Measurements from ENCODE around the gene CTH.
"Not testable (repeated sequence)": the region's sequence is repeated elsewhere in the genome, so short reads cannot be mapped to it uniquely, and the experiment has no call there.

Gene CTH

DNA sequence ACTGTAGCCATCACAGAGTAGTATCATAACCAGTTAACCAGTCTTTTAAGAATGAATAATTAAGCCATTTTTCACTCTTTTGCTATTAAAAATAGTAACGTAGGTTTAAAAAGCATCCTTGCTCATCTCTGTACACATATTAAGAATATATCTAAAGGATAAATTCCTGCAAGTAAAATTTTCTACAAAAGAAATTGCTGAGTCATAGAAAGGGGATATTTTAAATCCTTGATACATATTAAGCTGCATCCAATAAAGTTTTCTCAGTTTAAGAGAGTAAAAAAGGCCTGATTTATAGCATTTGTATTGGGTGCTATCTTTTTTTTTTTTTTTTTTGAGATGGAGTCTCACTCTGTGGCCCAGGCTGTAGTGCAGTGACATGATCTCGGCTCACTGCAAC is 1.9 kb upstream of the CTH start:
- DNase-seq (ENCODE audit: low read depth): no peak

DNA sequence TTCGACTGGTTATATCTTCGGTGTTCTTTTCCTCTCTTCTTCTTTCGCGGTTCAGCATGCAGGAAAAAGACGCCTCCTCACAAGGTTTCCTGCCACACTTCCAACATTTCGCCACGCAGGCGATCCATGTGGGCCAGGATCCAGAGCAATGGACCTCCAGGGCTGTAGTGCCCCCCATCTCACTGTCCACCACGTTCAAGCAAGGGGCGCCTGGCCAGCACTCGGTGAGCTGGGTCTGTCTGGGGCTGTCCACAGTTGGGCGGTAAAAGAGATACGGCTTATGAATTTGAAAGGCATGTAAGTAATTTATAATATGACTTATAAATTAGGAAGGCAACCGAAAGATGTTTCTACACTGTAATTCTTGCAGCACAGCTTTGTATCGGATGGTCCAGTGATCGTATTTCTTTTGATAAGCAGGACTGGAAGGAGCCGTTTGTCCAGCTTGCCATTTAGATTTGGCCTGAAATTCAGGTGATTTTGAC is 334 bp downstream of the CTH start:
- no peak for DNase-seq (ENCODE audit: low read depth)

DNA sequence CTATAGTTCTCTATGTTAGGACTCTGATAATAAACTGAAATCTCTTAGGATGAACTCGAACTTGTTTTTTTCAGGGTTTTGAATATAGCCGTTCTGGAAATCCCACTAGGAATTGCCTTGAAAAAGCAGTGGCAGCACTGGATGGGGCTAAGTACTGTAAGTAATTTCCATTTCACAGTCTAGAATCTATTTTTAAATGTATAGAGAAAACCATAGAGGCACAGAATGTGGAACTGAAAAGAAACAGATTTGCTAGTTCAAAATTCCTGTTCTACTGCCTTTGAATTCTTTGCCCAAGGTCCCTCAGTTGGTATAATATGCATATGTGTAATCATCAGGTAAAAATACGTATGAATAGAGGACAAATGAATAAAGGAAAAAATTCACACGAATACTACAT is 4.8 kb downstream of the CTH start:
- no peak for DNase-seq (ENCODE audit: low read depth)

- not testable (repeated sequence) for DNase-seq (ENCODE audit: low read depth)
Observed at GRCh38 chr1:70418973-70419734, 8.1 kb downstream of the CTH start.

GRCh38 chr1:70420320-70420719 is 9.3 kb downstream of the CTH start:
- DNase-seq (ENCODE audit: low read depth): no peak

GRCh38 chr1:70426154-70427131 is 15.4 kb downstream of the CTH start:
- no peak for DNase-seq (ENCODE audit: low read depth)

GRCh38 chr1:70427976-70428375 is 16.9 kb downstream of the CTH start:
- DNase-seq (ENCODE audit: low read depth): no peak

DNA sequence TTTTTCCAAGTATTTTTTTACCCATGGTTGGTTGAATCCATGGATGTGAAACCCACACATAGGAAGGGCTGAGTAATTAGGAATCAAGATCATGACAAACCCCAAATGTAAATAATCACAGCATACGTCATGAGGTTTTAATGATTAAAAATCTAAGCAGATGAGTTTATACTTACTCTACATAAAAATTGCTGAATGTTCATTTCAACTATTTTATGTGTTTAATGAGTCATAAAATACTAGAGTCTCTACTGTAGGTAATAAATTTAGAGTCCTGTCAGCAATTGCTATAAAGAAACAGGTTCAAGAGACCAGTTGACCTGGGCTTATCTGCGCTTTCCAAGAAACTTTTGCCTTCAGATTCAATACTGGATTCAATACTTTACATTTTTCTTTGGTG is 18.2 kb downstream of the CTH start:
- no peak for DNase-seq (ENCODE audit: low read depth)

DNA sequence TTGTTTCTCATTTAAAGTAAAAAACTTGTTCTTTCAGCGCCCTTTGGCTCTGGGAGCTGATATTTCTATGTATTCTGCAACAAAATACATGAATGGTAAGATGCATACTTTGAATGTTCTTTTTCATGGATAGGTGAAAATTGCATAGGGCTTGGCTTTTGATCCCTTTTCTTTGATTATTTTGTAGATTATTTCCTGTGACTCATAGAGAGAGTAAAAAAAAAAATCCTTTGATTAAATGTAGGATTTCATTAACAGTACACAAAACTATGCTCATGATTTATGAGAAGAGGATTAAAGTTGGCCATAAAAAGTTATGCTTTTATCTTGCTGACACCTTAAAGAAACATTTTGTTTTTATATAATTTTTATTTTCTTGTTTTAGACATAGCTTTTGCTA is 18.7 kb downstream of the CTH start:
- no peak for DNase-seq (ENCODE audit: low read depth)

DNA sequence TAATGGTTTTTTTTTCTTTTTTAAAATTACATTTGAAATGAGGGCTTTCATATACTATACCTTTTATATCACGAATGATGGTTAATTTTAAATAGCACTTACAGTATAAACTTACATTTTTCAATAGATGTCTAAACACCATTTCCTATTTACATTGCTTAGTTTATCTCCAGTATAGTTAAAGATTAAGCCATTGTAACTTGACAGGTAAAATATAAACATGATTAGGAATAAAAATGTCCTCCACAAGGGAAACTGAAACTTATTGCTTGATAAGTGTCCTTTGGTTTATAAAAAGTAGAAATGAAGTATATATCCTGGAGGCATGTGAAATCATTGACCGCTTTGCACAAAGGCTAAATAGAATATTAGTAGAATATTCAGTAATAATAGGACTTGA is 20.2 kb downstream of the CTH start:
- no peak for DNase-seq (ENCODE audit: low read depth)

- DNase-seq (ENCODE audit: low read depth): no peak
Observed at GRCh38 chr1:70431874-70432273, 20.8 kb downstream of the CTH start.

DNA sequence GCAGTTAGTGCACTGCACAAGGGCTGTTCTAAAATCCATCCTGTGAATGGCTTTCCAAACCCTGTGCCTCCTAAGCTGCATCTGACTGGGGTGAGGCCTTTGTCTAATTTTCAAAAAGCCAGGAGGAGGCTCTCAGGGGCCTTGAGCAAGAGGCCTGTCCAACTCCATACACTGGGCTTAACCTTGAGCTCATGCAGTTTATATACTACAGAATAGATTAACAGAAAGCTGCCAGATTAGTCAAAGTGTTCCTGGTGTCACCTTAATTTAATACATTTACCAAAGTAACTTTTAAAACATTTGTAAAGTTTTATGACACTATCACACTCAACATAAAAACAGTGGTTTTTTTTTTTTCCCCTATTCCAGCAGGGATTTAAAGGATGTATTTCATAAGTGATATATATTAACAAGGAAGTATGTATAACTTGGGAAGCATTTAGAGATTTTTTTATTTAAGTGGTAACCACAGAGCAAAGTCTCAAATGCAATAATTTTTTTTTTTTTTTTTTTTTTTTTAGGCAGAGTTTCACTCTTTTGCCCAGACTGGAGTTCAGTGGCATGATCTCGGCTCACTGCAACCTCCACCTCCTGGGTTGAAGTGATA is 23.3 kb downstream of the CTH start:
- no peak for DNase-seq (ENCODE audit: low read depth)

DNA sequence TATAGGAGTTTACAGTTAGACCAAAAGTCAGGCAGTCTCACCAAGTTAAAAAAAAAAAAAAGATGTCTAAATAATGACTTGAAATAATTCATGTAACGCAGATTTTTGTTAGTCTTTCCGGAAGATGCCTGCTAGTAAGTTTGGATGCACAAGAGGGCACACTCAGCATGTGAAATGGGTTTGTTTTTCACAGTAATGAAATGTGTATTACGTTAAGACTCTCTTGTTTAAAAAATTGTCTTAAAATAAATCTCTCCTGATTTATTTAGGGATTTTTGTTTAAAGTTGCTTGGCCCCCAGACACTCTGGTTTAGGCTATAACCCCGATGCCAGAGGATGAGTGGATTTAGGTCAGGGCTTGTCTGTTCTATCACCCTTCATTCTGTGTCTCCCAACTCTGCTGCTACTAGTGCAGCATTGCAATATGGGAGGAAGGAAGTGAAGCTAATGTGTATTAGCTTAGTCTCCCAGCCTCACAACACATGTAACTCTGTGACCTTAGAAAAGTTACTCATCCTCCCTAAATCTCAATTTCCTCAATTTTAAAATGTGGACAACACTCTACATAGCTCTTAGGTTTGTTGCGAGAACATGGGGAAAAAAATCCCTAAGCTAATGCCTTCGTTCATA is 25.7 kb downstream of the CTH start:
- no peak for DNase-seq (ENCODE audit: low read depth)

DNA sequence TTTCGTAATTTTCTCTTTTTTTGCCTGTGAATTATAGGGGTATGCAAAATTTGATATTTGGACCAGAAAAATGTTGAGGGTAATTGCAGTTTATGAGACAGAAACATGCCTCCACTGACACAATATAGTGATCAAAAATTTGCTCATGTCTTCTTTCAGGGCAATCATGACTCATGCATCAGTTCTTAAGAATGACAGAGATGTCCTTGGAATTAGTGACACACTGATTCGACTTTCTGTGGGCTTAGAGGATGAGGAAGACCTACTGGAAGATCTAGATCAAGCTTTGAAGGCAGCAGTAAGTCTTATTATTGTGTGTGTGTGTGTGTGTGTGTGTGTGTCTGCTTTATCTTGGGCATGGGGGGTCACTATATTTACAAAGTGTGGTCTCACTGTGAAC is 27.5 kb downstream of the CTH start:
- no peak for DNase-seq (ENCODE audit: low read depth)

DNA sequence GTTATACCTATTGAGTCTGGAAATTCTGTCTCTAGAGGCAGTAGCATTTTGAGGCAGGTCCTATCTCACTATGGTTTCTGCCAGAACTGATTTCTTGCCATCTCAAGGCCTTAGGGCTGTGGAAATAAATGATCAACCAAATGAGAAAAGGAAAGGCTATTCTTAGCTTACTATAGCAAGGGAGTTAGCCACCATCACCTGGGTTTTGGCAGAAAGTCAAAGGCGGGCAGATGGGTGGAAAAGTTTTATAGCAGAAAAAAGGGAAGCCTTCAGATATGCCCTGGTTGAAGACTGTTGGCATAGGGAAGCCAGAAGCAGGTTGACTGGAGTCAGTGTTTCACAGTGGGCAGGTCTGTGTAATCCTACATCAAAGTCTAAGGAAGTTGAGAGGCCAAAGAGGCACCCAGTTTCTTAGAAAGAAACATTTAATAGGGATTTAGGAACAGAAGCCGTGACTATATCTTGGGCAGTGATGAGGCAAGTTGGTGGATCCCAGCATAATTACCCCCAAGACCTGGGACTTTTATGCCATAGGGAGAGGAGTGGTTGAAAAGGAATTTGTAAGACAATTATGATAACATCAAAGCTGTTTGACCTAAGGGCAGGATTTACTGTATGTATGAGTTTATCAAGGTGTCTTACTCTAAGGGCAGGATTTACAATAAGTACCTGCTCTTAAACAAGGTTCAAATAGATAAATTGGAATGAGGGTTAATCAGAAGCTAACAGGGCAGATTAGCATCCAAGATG is 29.7 kb downstream of the CTH start:
- no peak for DNase-seq (ENCODE audit: low read depth)

GRCh38 chr1:70441392-70442035 is 30.4 kb downstream of the CTH start:
- no peak for DNase-seq (ENCODE audit: low read depth)

- no peak for DNase-seq (ENCODE audit: low read depth)
Observed at GRCh38 chr1:70442490-70442889, 31.4 kb downstream of the CTH start.

GRCh38 chr1:70443739-70444138 is 32.7 kb downstream of the CTH start:
- DNase-seq (ENCODE audit: low read depth): no peak

GRCh38 chr1:70449049-70449448 is 38.0 kb downstream of the CTH start:
- DNase-seq (ENCODE audit: low read depth): no peak

DNA sequence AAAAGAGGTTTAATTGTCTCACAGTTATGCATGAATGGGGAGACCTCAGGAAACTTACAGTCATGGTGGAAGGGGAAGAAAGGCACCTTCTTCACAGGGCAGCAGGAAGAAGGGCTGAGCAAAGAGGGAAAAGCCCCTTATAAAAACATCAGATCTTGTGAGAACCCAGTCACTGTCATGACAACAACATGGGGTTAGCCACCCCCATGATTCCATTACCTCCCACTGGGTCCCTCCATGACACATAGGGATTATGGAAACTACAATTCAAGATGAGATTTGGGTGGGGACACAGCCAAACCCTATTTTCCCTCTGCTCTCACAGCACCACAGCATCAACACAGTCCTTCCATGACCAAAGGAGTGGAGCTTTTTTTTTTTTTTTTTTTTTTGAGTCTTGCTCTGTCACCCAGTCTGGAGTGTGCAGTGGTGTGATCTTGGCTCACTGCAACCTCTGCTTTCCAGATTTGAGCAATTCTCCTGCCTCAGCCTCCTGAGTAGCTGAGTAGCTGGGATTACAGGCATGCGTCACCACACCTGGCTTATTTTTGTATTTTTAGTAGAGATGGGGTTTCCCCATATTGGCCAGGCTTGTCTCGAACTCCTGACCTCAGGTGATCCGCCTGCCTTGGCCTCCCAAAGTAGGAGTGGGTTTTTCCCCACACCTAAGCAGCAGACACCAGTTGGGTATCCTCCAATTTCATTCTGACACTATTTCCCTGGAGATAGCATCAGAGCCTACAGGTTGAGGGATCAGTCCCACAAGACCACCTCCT is 41.3 kb downstream of the CTH start:
- DNase-seq (ENCODE audit: low read depth): not testable (repeated sequence)

Measured in stimulated activated CD4-positive, alpha-beta T cell treated with anti-CD3 and anti-CD28 coated beads, Interleukin-2, amount 100 ng/mL, for 4 hours (primary cell).